ENCODE measurements around the gene KCNQ1. TPM values are rescaled to one million over a fixed set of nuclear protein-coding genes. Genes with fewer than 3 reads are reported as not detected.

KCNQ1 gene
- total RNA-seq, 1 experiment from 2014 or later: 1.0 TPM

GRCh38 chr11:2482745-2483144 lies 37.9 kb downstream of the KCNQ1 start:
- TF ChIP-seq, protein P1, sequence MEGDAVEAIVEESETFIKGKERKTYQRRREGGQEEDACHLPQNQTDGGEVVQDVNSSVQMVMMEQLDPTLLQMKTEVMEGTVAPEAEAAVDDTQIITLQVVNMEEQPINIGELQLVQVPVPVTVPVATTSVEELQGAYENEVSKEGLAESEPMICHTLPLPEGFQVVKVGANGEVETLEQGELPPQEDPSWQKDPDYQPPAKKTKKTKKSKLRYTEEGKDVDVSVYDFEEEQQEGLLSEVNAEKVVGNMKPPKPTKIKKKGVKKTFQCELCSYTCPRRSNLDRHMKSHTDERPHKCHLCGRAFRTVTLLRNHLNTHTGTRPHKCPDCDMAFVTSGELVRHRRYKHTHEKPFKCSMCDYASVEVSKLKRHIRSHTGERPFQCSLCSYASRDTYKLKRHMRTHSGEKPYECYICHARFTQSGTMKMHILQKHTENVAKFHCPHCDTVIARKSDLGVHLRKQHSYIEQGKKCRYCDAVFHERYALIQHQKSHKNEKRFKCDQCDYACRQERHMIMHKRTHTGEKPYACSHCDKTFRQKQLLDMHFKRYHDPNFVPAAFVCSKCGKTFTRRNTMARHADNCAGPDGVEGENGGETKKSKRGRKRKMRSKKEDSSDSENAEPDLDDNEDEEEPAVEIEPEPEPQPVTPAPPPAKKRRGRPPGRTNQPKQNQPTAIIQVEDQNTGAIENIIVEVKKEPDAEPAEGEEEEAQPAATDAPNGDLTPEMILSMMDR (IDR thresholded peaks at IDR 0.05; ENCODE audit: insufficient read depth in 1 of 2, low read depth in 1 of 2, low read length in 1 of 2, severe bottlenecking in 1 of 2, unreplicated experiment in 1 of 2): no peak
- Mint-ChIP-seq H3K27ac (ENCODE audit: unreplicated experiment) (no peak overlapping the region), H3K4me3 (ENCODE audit: unreplicated experiment) (no peak overlapping the region), H3K27me3 (ENCODE audit: insufficient read depth, unreplicated experiment) (peaks cover 12% of the 10 kb centered on the region), H3K9me3 (ENCODE audit: unreplicated experiment) (peaks cover 40% of the 10 kb centered on the region), H3K36me3 (ENCODE audit: insufficient read depth, unreplicated experiment) (no peaks in the 10 kb centered on the region), H3K4me1 (ENCODE audit: low read depth, unreplicated experiment) (no peaks in the 10 kb centered on the region)
- intact Hi-C loops (cut with micrococcal nuclease; ENCODE audit: unreplicated experiment): no loop called here
- no peaks in the 10 kb centered on the region for H3K4me1 ChIP-seq
- CTCF ChIA-PET: no interaction called here
- H3K9me3 ChIP-seq: peaks cover 34% of the 10 kb centered on the region
- H3K27me3 ChIP-seq (replicated peaks; ENCODE audit: control insufficient read depth, insufficient read depth, low read length): no peaks in the 10 kb centered on the region
- no peaks in the 10 kb centered on the region for H3K36me3 ChIP-seq (ENCODE audit: control insufficient read depth, insufficient read depth, low read length)
- H3K4me3 ChIP-seq (ENCODE audit: low read depth, low read length): no peak overlapping the region
- no peak for DNase-seq
- POLR2A ChIA-PET: no interaction called here
- BruUV-seq (replicated peaks): no TSS peak

DNA sequence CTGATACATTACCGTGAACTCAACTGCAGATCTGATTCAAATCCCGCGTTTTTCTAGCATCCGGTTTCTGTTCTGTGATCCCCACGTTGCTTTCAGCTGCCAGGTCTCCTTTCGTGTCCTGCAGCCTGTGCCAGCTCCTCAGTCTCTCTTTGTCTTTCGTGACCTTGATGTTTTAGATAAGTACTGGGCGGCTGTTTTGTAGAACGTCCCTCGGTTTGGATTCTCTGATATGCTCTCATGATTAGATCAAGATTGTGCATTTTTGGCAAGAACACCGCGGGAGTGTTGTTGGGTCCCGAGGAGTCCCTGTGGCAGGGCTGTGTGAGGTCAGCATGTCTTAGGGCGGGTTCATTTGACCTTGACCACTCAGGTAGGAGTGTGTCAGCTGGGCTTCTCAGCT lies 38.6 kb downstream of the KCNQ1 start:
- ChIA-PET POLR2A (no interaction called here), CTCF (no interaction called here)
- peaks cover 12% of the 10 kb centered on the region for H3K27me3 Mint-ChIP-seq (ENCODE audit: insufficient read depth, unreplicated experiment)
- peaks cover 40% of the 10 kb centered on the region for H3K9me3 Mint-ChIP-seq (ENCODE audit: unreplicated experiment)
- no peaks in the 10 kb centered on the region for H3K4me1 Mint-ChIP-seq (ENCODE audit: low read depth, unreplicated experiment)
- Histone ChIP-seq H3K4me3 (ENCODE audit: low read depth, low read length) (no peak overlapping the region), H3K4me1 (no peaks in the 10 kb centered on the region), H3K9me3 (peaks cover 38% of the 10 kb centered on the region), H3K36me3 (ENCODE audit: control insufficient read depth, insufficient read depth, low read length) (no peaks in the 10 kb centered on the region), H3K27me3 (replicated peaks; ENCODE audit: control insufficient read depth, insufficient read depth, low read length) (no peaks in the 10 kb centered on the region)
- no peaks in the 10 kb centered on the region for H3K36me3 Mint-ChIP-seq (ENCODE audit: insufficient read depth, unreplicated experiment)
- no peak overlapping the region for H3K27ac Mint-ChIP-seq (ENCODE audit: unreplicated experiment)
- TF ChIP-seq, protein P1 (IDR thresholded peaks at IDR 0.05; ENCODE audit: insufficient read depth in 1 of 2, low read depth in 1 of 2, low read length in 1 of 2, severe bottlenecking in 1 of 2, unreplicated experiment in 1 of 2): no peak
- DNase-seq: no peak
- no TSS peak for BruUV-seq (replicated peaks)
- no peak overlapping the region for H3K4me3 Mint-ChIP-seq (ENCODE audit: unreplicated experiment)
- intact Hi-C loops (cut with micrococcal nuclease; ENCODE audit: unreplicated experiment): no loop called here

DNA sequence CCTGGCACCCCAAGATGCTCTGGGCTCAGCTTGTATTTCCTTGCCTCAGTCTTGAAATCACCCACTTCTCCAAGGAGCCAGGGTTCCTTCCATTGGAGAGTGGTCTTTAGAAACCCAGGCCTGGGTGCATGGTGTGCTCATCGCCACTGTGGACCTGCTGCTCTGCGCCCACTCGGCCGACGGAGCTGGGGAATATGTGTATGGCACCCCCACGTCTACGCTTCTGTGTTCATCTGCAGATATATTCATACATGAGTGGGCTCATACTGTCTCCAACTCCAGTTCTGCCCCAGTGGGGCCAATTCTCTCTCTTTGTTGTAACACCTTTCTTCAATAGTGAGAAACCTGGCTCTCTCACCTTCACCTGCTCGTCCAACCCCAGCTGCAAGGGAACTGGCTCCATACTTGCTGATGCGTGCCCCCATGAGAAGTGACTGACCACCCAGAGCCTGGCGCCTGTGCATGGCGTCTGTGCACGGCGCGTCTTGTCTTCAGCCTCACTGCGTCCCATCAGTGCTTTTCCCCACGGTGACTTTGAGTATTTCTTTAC lies 39.8 kb downstream of the KCNQ1 start:
- Mint-ChIP-seq H3K27me3 (ENCODE audit: insufficient read depth, unreplicated experiment) (peaks cover 12% of the 10 kb centered on the region), H3K9me3 (ENCODE audit: unreplicated experiment) (peaks cover 39% of the 10 kb centered on the region), H3K36me3 (ENCODE audit: insufficient read depth, unreplicated experiment) (no peaks in the 10 kb centered on the region), H3K4me1 (ENCODE audit: low read depth, unreplicated experiment) (no peaks in the 10 kb centered on the region), H3K4me3 (ENCODE audit: unreplicated experiment) (no peak overlapping the region), H3K27ac (ENCODE audit: unreplicated experiment) (no peak overlapping the region)
- TF ChIP-seq, protein P1 (IDR thresholded peaks at IDR 0.05; ENCODE audit: insufficient read depth in 1 of 2, low read depth in 1 of 2, low read length in 1 of 2, severe bottlenecking in 1 of 2, unreplicated experiment in 1 of 2): no peak
- POLR2A ChIA-PET: no interaction called here
- Histone ChIP-seq H3K9me3 (peaks cover 31% of the 10 kb centered on the region), H3K4me1 (no peaks in the 10 kb centered on the region), H3K36me3 (ENCODE audit: control insufficient read depth, insufficient read depth, low read length) (no peaks in the 10 kb centered on the region), H3K4me3 (ENCODE audit: low read depth, low read length) (no peak overlapping the region), H3K27me3 (replicated peaks; ENCODE audit: control insufficient read depth, insufficient read depth, low read length) (no peaks in the 10 kb centered on the region)
- BruUV-seq (replicated peaks): no TSS peak
- intact Hi-C loops (cut with micrococcal nuclease; ENCODE audit: unreplicated experiment): no loop called here
- no peak for DNase-seq
- CTCF ChIA-PET: no interaction called here

Data from Caco-2 (cell line).